SHP77 treated with DMSO at 0.1 percent for 48 hours (cell line): ENCODE measurements around the gene PRAMEF7.
"Not testable (repeated sequence)": the region's sequence is repeated elsewhere in the genome, so short reads cannot be mapped to it uniquely, and the experiment has no call there.

Source experiments
- DNase-seq: peaks from one replicate; lab custom pipeline; 2025; lab: John Stamatoyannopoulos, UW

Gene PRAMEF7

GRCh38 chr1:12916310-12916709 is at the start of gene PRAMEF7:
Gene PRAMEF7 (plus strand): TSS chr1:12916610. CDS start chr1:12917693, 1,083 bp downstream.
- not testable (repeated sequence) for DNase-seq

GRCh38 chr1:12878453-12878852 is 38.0 kb upstream of the PRAMEF7 start:
- not testable (repeated sequence) for DNase-seq

- not testable (repeated sequence) for DNase-seq
Measured at GRCh38 chr1:12886101-12886500, 30.3 kb upstream of the PRAMEF7 start, which contains the start of gene PRAMEF4. Gene PRAMEF4 (minus strand): TSS chr1:12886201. CDS start chr1:12883394, 2,807 bp downstream.

- not testable (repeated sequence) for DNase-seq
Measured at GRCh38 chr1:12898170-12898569, 18.2 kb upstream of the PRAMEF7 start, which contains the start of gene PRAMEF10. Gene PRAMEF10 (minus strand): TSS chr1:12898270. CDS start chr1:12895847, 2,423 bp downstream.

GRCh38 chr1:12899186-12899585 is 17.2 kb upstream of the PRAMEF7 start:
- DNase-seq: not testable (repeated sequence)

- DNase-seq: not testable (repeated sequence)
Measured at GRCh38 chr1:12903793-12904572, 12.4 kb upstream of the PRAMEF7 start.

- DNase-seq: not testable (repeated sequence)
Measured at GRCh38 chr1:12921749-12922148, 5.3 kb downstream of the PRAMEF7 start.

- not testable (repeated sequence) for DNase-seq
Measured at GRCh38 chr1:12924368-12924767, 8.0 kb downstream of the PRAMEF7 start.

- not testable (repeated sequence) for DNase-seq
Measured at GRCh38 chr1:12947480-12947879, 31.1 kb downstream of the PRAMEF7 start, which contains the start of gene PRAMEF6. Gene PRAMEF6 (minus strand): TSS chr1:12947580. CDS start chr1:12942518, 5,062 bp downstream.
